ENCODE data around the gene KRT31.
"Not testable (repeated sequence)": the region's sequence is repeated elsewhere in the genome, so short reads cannot be mapped to it uniquely, and the experiment has no call there.

Gene KRT31

GRCh38 chr17:41396996-41397660, at the start of gene KRT31:
KRT31 (minus strand) TSS chr17:41397608; CDS start chr17:41397539, 69 bp downstream.
- no peak for DNase-seq

GRCh38 chr17:41446806-41447205, 49.4 kb upstream of the KRT31 start:
- DNase-seq, result no peak

- no peak for DNase-seq
Observed at GRCh38 chr17:41444640-41445039, 47.2 kb upstream of the KRT31 start.

DNA sequence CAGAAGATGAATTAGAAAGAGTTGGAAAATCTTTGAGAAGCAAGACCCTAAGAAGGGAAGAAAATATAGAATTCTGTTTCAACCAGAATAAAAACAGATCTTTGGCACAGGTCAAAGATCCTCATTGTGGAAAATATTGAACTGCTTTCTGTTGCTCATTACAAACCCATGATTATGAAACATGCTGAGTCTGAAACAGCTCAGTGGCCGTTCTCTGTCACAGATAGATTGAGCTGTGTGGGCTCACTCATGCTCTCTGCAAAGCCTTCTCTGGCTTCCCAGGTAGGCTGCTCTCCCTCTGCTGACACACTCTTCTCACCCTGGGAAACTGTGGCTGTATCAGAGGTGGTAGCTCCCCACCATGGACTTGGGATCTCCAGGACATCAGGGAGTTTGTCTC, 46.8 kb upstream of the KRT31 start:
- no peak for DNase-seq

DNA sequence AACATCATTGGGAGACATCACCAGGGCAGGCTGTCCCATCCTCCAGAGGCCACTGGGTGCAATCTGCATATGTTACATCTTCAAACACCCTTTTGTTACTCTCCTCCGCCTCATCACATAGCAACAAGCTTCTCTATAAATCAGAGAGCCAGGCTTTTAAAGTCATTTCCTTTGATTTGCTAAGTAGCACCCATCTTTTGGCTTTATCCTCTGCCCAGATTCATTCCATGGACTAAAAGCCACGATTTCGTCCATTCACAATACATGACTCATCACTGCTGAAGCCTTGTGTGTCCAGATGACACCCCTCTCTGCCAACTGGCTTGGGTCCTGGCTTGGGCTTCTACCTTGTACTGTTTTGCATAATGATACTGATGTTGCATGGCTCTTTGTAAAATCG, 45.3 kb upstream of the KRT31 start:
- no peak for DNase-seq

- no peak for DNase-seq
Observed at GRCh38 chr17:41440531-41441033, 43.2 kb upstream of the KRT31 start, which contains the start of gene KRT38. KRT38 (minus strand) TSS chr17:41440983; CDS start chr17:41440921, 62 bp downstream.

- no peak for DNase-seq
Observed at GRCh38 chr17:41439375-41439774, 42.0 kb upstream of the KRT31 start.

DNA sequence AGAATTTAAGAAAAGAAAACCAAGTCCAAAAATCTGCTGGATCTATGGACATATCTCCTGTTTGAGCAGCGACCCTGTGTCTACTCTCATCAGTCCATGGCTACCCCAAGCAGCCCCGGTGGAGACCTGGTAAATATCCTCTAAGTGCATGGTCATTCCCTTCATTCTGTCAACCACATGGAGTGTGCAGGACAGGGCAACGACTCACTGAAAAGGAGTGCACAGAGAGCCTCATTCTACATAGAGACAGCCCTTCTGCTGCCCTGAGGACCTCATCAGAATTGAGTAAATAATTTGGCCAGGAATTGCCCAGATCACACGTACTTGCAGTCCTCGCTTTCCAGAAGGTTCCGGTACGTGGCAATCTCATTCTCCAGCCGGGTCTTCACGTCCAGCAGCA, 40.4 kb upstream of the KRT31 start:
- DNase-seq, result no peak

- DNase-seq, result no peak
Observed at GRCh38 chr17:41437254-41437653, 39.8 kb upstream of the KRT31 start.

DNA sequence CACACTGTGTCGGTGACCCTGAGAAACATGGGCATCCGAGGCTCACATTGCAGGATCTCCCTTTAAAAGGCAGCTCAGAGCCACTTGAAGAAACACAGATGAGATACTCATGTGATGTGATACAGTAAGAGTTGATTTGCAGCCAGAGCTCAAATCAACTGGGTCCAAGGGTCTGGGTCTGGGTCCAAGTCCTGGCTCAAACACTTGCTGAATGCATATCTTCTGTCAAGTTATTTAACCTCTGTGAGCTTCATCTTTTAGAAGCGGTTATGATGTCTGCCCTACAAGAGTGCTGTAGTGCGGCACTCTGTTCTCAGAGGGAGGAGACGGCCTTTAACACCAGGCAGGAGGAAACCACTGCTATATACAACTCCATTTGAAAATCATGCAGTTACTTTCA, 37.0 kb upstream of the KRT31 start:
- DNase-seq, result no peak

DNA sequence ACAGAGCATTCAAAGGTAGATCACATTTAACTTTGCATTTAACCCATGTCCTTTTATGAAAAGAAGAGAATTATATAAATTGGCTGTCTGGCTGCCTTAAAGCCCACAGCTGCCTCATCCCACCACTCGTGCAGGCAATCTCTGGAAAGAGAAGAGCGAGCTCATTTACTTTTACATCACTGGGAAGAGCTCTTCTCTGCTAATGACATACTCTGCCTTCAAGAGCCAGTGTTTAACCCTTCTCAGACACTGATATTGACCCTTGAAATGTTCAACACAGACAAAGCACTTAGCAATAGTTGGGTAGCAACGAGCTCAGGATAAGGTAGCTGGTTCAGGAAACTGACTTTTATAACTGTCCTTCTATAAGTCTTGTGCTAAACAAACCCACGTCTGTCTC, 36.6 kb upstream of the KRT31 start:
- no peak for DNase-seq

DNA sequence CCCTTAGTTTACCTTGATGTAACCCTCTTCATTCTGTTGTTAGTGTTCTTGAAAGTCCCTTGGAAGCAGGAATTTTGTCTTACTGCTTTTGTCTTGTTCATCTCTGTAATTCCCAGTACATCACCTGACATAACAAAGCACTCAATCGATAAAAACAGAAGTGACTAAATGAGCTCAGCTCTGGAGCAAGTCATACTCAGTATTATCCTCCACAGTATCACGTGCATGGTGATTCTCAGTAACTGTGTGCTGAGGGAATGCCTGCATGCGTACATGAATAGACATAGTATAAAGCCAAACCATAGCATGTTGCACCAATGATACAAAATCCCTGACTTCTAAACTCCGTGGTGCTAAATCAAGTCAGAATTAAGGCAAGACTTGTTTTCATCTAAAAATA, 36.2 kb upstream of the KRT31 start:
- DNase-seq, result no peak

GRCh38 chr17:41430376-41430775, 33.0 kb upstream of the KRT31 start:
- DNase-seq, result not testable (repeated sequence)

- DNase-seq, result no peak
Observed at GRCh38 chr17:41429667-41430066, 32.3 kb upstream of the KRT31 start.

DNA sequence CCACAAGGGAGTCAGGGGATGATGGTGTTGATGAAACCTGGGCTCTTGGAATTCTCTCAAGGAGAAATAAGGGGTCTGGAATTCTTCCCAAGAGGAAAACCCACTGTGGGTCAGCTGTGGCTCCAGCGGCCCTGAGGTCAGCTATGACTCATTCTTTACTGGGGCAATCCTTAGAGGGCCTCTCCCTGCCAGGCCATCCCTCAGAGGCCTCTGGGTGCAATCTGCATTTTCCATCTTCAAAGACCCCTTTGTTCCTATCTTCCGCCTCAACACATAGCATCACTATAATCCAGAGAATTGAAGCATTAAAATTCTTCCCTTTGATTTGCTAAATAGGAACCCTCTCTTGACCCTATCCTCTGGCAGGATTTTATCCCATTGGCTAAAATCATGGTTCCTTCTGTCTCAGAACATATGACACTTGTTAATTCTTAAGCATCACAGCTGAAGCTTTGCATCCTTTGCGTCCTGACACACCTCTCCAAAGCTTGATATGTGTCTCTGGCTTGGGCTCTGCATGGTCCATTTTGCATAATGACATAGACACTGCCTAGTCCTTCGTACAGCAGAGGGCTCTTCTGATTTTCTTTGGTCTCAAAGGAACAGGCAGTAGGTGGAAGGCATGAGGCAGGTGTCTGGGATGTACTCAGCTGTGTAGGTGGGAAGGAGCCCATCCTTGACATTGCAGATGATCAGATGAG, 31.3 kb upstream of the KRT31 start:
- DNase-seq, result no peak

DNA sequence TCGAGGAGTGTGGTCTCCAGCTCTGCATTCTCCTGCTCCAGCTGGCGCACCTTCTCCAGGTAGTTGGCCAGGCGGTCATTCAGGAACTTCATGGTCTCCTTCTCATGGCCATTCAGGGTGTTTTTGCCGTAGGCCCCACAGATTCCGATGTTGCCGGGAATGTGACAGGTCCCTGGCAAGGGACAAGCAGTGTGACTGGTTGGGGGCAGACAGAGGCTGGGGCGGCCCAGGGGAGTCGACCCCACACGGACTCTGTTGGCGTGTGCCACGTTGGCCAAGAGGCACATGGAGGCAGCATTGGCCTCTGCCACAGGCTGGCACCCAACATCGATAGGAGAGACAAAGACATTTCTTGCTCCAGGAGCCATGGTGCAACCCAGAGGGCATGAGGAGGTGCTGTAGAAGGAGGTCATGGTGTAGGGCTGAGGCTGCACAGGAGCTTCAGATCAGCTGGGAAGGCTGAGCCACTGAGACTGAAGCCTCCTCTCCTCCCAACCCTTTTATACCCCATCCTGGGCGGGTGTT, 26.8 kb upstream of the KRT31 start, which contains the start of gene KRT37:
KRT37 (minus strand) TSS at position 475 of the 525 bp plus-strand sequence; CDS start at position 413, 62 bp downstream.
- no peak for DNase-seq

- DNase-seq, result not testable (repeated sequence)
Observed at GRCh38 chr17:41422586-41422985, 25.2 kb upstream of the KRT31 start.

DNA sequence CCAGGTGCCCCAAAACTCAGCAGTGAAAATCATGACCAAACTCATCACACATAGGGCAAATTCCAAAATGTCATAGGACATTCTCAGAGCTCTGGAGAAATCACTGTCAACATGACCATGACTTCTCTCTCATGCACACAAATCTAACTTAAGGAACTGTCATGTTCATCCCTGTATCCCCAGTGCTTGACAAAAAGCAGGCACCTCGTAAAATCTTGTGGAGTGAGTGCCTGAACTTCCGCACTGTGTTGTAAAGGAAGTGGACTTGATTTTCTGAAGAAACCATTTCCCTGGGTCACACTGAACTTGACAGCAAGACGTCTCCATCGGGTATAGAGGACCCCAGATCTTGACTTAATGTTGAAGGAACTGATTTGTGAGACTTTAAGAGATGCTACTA, 24.2 kb upstream of the KRT31 start:
- DNase-seq, result no peak

- DNase-seq, result no peak
Observed at GRCh38 chr17:41421116-41421515, 23.7 kb upstream of the KRT31 start.

DNA sequence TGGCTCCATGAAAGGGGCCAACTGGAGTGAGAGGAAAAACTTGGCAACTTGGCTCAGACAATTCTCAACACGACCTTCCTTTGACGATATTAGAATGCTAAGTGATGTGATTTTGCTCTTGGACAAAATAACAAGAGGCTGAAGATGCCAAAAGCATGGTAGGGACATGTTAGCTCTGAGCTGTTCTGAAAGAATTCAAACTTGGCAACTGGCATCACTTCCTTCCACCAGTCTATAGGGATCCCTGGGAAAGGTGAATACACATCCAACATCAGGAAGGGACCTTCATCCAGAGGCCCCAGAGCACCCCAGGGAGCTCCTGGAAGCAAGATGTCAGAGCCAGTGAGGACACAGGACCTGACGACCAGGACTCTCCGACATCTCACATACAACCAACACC, 22.7 kb upstream of the KRT31 start:
- no peak for DNase-seq

- DNase-seq, result no peak
Observed at GRCh38 chr17:41419716-41420115, 22.3 kb upstream of the KRT31 start.

- no peak for DNase-seq
Observed at GRCh38 chr17:41418116-41418860, 20.9 kb upstream of the KRT31 start.

GRCh38 chr17:41417576-41418015, 20.2 kb upstream of the KRT31 start:
- DNase-seq, result no peak
